Measurements from ENCODE around the gene TAS1R3.

TAS1R3 gene

DNA sequence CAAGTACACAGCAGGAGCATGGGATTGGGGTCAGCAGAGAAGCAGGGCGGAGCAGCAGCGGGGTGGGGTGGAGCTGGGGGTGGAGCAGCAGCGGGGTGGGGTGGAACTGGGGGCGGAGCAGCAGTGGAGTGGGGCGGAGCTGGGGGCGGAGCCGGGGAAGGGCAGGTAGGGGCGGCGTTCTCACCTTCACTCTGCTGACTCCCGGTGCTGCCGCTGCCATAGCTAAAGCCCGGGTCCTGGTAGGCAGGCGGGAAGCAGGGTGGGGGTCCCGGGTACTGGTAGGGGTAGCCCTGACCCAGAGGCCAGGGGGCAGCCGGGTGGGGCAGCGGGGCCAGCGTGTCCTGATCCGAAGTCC, 6.7 kb downstream of the TAS1R3 start:
- DNase-seq (ENCODE audit: low read depth in 2 of 3, low spot score in 2 of 3) = peak in 1 of 3 experiments; percentile 40

DNA sequence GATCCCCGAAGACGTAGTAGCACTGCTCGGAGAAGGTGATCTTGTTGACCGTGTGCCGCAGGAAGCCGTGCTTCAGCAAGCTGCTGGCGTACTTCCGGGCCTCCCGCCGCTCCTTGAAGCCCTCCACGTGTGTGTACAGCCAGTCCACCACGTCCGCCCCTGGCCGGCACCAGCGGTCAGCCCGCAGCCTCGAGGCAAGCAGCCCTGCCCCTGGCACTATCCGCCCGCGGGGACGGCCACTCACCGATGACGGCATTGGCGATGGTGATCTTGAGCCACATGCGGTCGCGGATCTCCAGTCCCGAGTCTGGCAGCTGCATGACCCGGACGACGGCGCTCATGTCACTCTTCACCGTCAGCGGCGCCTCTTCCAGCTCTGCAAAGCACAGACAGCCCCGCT, 7.2 kb downstream of the TAS1R3 start:
- no peak for DNase-seq (ENCODE audit: low read depth in 2 of 3, low spot score in 2 of 3)

DNA sequence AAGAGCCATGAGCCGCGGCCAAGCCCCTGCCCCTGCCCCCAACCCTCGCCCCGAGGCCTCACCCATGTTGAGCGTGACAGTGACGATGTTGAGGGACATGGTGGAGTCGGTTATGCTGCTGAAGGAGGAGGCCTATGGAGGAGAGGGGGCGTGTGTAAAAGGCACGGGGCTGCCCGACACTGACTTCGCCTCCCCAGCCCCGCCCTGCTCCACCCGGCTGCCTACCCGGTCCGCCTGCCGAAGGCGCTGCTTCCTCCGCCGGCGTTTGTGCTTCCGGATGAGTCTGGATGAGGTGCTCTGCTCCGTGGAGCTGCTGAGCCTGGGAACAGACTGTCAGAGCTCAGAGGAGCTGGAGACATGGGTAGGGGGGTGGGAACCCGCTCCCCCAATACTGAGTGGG, 9.1 kb downstream of the TAS1R3 start:
- no peak for DNase-seq (ENCODE audit: low read depth in 2 of 3, low spot score in 2 of 3)

DNA sequence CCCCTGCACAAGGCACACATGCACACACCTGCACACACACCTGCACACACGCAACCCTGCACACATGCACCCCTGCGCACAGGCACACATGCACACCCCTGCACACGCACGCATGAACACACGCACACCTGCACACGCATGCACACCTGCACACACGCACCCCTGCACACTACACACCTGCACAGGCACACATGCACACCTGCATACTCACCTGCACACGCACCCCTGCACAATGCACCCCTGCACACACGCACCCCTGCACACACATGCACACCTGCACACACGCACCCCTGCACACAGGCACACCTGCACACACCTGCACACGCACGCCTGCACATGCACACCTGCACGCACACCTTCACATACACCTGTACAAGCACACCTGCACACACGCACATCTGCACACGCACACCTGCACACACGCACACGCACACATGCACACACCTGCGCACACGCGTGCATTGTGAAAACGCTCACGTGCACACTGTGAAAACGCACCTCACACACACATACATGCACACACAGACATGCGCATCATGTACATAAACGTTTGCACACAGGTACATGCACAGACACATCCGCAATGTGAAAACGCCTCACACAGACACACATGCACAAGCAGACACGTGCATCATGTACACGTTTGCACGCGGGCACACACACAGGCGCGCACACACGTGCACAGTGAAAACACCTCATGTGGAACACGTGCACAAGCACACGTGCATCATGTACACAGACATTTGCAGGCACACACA, 9.9 kb downstream of the TAS1R3 start:
- no peak for DNase-seq (ENCODE audit: low read depth in 2 of 3, low spot score in 2 of 3)

DNA sequence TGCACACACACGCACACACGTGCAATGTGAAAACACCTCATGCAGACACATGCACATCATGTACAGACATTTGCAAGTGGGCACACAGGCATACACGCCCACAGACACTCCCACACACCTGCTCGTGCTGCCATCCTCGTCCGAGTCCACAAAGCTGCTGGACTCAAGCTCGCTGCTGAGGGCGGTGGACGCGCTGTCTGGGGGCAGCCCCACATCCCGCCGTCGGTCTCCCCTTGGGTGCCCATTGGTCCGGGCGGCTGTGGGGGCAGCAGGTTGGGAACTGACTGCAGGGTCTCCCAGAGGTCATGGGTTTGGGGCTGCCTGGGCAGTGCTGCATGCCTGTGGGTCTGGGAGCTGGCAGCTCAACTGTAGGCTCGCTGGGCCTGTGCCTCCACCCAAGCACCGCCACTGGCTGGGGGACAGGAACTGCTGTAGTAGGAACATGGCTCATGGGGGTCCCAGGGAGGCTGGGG, 10.5 kb downstream of the TAS1R3 start:
- DNase-seq (ENCODE audit: low read depth in 2 of 3, low spot score in 2 of 3) = no peak

DNA sequence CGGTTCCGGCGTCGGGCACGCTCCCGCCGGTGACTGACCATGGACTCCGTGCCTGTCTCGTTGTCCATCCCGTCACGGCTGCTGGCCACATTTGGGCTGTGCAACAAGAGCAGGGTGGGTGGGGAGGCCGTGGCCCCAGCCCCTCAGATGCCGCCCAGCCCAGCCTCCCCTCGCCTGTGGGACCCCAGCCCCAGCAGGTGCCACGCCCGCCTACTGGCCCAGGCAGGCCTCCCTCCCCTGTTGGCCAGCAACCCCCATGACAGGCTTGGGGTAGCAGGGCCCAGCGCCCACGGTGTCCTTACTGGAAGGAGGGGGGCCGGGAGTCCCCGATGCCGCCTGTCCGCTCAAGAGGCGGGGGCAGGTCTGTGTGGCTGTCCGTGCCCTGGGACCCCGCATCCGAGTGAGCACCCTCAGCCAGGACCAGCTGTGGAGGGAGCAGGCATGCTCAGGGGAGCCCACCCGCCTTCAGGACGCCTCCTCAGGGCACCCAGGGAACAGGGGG, 11.0 kb downstream of the TAS1R3 start:
- no peak for DNase-seq (ENCODE audit: low read depth in 2 of 3, low spot score in 2 of 3)

DNA sequence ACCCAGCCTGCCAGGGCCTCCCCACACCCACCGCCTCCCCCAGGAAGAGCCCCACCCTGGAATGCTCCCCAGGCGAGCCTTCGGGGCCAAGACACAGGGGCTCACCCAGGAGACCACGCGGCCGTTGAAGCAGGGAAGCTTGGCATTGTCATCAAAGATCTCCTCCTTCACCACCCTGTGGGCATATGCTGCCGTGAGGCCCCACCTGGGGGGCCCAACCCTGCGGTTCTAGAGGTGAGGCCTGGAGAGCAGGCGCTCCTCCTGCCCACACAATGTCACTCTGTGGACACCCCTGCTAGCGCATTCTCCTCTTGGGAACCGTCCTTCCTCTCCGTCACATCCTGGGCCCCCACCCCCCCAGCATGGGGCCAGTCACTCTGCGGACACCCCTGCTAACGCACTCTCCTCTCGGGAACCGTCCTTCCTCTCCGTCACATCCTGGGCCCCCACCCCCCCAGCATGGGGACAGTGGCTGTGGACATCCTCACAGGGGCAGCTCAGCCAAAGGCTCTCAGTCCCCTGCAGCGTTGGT, 11.6 kb downstream of the TAS1R3 start:
- no peak for DNase-seq (ENCODE audit: low read depth in 2 of 3, low spot score in 2 of 3)

DNA sequence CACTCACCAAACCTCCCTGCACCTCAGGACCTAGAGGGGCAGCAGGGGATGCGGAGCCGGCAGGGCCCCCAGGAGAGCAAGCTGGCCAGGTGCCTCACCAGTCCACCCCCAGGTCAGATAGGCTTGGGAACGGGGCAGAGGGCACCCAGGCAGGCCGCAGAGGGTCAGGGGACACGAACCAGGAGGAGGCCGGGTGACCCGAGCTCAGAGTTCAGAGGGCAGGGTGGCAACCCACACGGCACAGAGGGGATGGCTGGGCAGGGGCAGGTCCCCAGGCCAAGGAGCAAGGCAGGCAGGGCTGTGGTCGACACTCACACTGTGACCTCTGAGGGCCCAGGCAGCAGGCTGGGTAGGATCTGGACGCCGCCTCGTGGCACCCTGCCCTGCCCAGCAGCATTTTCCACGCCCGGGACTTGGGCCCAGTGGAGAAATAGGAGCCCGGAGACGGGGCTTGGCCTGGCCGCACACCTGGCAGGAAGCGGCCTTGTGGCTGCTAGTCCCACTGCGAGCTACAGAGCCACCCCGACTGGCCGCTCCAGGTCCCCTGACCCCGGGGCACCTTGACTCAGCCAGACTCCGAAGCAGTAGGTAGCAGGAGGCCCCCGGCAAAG, 12.8 kb downstream of the TAS1R3 start:
- no peak for DNase-seq (ENCODE audit: low read depth in 2 of 3, low spot score in 2 of 3)

DNA sequence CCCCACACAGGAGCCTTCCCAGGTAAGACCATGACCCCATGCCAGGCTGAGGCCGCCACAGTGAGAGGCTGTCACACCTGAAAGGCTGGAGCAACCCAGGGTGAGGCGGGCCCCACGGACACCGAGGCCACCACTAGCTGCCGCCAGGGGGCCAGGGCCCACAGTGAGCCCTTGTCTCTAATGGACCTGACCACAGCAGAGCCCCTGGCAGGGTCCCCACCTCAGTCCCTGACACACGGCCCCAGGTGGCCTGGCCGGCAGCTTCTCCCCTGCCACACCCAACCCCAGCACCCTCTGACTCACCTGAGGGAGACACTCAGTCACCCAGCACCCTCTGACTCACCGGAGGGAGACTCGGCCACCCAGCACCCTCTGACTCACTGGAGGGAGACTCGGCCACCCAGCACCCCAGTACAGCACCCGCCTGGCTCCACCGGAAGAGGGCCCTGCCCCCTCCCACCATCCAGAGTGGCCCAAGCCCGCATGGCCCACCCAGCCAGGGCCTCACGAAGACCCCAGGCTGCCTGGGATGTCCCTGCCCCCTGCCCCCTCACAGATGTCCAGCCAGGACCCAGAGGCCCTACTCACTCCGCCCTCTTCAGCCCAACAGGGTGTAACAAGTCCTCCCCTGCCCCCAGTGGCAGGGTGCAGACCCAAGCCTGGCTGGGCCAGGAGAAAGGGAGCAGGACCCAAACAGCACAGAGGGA, 13.7 kb downstream of the TAS1R3 start:
- no peak for DNase-seq (ENCODE audit: low read depth in 2 of 3, low spot score in 2 of 3)

DNA sequence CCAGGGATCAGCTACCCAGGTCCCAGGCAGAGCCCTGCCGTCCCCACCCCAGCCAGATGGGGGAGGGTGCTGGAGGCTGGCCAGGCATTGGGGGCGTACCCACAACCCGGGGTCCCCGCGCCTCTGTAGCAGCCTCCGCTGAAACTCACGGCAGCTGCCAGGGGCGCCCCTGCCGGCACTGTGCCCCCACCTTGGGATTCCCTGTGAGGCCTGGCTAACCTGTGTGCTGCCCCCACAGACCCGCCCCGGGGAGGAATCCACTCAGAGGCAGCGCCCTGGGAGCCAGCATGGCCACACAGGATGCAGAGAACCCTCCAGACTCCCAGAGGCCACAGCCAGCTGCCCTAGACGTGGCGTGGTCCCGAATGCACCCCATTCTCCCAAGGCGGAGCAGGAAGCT, 14.3 kb downstream of the TAS1R3 start:
- DNase-seq (ENCODE audit: low read depth in 2 of 3, low spot score in 2 of 3) = no peak

DNA sequence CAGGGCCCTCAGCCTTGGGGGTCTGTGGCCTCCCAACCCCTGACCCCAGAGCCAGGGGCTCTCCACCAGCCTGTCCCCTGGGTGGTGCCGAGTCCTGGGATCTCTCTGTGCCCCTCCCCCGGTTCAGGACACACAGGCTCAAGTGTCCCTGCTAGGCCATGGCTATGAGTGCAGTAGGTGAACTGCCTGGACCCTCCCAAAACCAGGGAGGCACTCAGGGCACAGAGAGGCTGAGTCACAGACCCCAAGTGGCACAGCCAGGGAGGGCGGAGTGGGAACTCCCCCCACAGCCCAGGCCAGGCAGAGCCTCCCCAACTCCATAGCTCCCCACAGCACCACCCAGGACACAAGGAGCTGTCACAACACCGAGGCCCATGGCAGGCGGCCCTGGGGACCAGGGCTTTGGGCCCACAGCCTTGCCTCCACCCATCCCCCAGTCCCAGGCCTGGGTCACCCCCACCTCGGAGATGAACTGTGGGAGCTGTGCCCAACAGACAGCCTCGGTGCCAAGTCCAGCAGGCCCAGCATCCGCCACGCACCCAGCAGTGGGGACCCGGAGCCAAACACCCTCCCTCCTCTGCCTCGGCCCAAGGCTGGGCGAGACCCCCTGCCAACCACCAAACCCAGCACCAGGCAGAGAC, 14.9 kb downstream of the TAS1R3 start:
- no peak for DNase-seq (ENCODE audit: low read depth in 2 of 3, low spot score in 2 of 3)

DNA sequence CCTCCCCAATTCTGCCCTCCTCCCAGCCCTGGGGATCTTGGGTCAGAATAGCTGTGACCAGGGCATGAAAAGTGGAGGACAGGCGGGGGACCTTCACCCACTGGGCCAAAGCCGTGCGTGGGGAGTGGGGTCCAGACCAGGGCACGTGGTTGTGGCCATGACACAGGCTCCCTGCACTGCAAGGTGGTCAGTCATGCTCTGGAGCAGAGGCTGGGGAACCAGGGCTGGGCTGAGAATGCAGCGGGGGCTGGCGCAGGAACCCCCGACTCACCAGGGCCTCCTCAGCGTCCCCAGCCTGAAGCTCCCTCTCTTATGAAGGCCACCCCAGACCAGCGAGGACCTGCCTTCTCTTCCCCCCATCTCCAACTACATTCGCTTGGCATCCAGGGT, 15.4 kb downstream of the TAS1R3 start:
- no peak for DNase-seq (ENCODE audit: low read depth in 2 of 3, low spot score in 2 of 3)

DNA sequence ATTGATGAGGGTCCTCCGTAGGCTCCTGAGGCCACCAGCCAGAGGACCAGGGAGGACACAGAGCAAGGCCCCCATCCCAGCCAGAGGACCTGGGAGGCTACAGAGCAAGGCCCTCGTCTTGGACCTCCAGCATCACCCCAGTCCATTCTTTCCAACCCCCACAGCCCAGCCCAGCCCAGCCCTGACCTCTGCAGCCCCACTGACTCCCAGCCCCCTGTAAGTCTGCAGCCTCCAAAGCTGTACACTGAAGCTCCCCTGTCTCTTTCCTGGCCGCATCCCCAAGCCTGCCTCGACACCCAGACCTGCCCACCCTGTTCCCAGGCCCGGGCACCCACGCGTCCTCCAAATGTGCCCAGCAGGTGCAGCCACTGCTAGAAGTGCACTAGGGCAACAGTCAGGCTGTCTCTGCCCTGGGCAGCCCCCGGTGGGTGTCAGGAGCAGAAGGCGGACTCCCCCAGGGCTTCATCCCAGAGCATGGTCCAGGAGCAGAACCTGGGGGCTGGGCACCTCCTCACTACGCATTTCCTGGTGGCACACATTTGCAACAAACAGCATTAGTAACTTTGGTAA, 16.0 kb downstream of the TAS1R3 start:
- no peak for DNase-seq (ENCODE audit: low read depth in 2 of 3, low spot score in 2 of 3)

DNA sequence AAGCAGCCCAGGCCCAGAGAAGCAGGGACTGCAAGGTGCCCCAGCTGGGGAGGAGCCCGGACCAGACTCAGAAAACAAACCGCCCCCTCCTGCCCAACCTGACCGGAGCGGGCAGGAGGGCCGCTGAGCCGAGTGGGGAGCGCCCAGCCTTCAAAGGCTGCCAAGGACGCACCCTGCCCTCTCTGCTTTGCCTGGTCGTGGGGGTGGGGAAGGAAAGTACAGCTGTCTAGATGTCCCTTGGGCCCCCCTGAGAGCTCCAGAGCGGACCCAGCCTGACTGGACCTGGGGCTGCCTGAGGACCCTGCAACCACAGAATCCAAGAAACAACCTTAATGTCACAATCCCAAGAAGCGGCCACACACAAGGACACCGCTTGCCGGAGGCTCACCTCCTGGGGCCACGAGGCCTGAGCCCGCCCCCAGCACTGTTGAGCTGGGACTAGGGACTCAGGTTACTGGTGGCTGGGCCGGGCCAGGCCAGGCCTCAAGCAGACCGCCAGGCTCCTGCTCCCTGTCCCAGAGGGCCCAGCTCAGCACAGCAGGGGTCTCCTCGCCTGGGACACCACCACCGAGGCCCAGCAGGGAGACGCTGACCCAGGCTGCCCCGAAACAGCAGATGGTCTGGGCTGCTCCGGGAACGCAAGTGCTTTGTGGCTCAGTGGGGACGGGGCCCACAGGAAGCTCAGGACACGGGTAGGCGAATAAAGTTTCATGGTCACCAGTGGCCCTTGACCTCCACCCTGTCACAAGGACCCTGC, 16.8 kb downstream of the TAS1R3 start:
- no peak for DNase-seq (ENCODE audit: low read depth in 2 of 3, low spot score in 2 of 3)

DNA sequence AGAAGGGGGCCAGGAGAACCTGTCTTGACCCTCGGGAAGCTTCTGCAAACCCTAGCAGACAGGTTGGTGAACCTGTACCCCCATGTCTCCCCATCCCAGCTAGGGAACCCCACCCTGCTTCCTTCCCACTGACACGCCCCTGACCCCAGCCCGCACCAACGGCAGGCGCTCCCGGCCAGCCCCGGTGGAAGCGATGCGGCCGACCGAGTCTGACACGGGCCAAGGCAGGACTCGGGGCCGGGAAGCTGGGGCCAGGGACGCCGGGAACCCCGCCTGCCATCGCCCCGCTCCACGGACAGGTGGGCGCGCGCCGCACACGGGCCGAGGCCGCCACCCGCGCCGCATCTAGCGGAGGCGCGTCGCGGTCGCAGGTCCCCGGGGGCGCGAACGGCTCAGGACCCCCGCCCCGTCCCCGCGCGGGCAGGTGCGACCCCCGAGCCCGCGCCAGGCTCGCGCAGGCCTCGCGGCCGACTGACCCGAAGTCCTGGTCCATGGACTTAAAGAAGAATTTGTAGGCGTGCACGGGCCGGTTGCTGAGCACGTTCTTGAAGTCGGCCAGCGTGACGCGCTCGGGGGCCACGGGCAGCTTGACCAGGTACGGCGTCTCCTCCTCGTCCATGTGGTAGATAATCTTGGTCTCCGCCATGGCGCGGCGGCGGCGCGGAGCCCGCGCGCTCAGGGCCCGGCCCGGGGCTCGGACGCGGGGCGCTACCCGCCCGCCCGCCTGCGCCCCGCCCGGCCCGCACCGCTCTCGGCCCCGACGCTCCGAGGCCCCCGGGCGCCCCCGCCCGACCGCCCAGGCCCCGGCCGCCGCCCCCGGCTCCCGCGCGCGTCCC, 17.6 kb downstream of the TAS1R3 start:
- no peak for DNase-seq (ENCODE audit: low read depth in 2 of 3, low spot score in 2 of 3)

DNA sequence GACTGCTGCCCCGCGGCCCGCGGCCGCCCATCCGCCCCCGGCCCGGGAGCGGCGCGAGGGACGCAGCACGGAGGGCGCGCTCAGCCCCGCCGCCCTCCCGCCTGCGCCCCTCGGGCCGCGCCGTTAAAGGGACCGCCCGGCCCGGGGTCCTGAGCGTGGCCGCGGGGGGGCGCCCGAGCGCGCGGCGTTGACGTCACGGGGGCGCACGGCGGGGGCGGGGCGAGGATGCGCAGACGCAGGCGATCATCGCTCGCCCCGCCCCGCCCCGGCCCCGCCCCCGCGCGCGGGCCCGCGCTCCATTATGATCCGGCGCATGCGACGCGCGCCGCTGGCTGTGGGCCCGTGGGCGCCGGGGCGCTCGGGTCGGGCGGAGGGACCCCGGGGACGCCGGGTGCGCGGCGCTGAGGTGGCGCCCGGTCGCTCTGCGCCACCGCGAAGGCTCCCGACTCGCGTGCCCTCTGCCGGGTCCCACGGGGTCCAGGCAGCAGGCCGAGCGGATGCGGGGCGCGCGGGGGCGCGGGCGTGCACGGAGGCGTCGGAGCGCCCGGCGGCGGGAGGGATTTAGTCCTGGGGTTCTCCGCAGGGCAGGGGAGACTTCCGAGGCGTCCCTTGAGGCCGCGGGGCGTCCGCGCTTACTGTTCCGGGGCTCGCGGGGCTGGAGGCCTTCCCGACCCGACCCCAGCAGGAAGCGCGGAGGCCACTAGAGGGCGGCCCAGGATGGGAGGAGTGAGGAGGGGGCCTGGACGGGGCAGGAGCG, 18.4 kb downstream of the TAS1R3 start, which contains the start of gene DVL1:
TSS of gene DVL1 (minus strand) at position 163 of the 757 bp plus-strand sequence. CDS start 353 bp downstream, outside the sequence.
- DNase-seq (ENCODE audit: low read depth in 2 of 3, low spot score in 2 of 3) = peak in 2 of 3 experiments; percentile 40 to 46

DNA sequence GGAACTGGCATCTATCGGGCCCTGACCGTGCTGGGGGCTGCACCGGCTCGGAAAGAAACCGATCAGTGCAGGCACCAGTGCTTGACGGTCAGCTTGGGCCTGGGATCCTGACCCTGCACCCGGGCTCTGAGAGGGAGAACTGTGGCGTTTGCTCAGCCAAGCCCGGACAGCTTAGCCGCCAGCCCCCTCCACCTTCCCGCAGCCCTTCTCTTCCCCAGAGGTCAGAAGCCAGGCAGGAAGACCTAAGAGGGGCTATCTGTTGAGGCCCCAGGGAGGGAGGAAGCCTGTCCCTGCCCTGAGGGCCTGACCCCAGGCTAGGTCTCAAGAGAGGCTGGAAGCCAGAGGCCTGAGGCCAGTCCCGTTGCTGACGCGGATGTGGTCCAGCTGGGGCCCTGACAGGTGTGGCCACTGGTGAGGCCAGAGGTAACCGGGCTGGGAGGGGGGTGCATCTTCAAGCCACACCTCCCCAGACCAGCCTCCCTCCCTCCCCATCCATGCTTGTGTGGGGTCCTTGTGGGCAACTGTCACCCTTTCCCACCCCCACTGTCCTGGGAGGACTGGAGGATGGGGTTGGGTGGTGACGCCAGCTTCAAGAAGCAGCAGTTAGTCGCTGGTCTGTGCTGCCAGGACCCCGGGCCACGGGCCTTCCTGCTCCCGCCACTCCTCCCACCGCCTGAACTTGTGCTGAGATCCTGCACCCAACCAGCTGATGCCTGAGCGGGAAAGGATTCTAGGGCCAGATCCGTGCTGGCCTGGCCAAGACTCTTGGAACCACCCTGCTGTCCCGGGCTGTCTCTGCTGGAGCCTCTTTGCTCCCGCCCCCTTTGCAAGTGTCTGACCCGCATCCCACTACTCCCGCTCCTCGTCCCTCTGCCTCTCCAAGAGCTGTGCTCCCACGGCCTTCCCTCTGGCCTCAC, 20.7 kb downstream of the TAS1R3 start:
- DNase-seq (ENCODE audit: low read depth in 2 of 3, low spot score in 2 of 3) = no peak
